ENCODE results near the gene PRDM13. TPM values are rescaled to one million over a fixed set of nuclear protein-coding genes. Genes with fewer than 3 reads are reported as not detected.

The PRDM13 gene
- total RNA-seq, 1 donor from 2014 or later = not detected

DNA sequence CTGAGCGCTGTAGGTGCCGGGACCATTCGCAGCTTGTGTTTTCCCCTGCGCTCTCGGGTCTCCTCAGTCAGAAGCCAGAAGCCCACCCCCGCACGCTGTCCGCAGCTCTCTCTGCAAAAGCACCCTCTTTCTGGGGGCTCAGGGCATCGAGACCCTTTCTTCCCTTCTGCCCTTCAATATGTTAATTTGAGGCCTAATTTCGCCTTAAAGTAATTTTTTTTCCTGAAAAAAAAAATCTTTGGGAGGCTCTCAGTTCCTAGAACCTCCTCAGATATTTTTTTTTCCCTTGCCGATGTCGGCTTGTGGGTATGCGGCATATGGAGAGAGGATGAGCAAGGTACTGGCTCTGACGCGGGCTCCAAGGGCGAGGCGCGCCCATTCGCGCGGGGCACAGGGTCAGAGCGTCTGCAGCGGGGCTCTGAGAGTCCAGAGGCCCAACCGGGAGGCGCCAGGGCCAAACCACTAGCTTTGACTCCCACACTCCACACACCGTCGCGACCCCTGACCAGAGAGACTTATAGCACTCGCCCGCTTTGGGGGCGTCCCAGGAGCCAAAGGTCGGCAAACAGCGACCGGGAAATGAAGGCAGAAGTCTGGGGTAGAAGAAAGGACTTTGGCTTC lies 893 bp downstream of the PRDM13 start:
- ChIA-PET POLR2A (interaction anchor here (1.1 kb wide), 1 partner anchor 19 kb away, joined by 3 read pairs; no protein-coding TSS in a partner anchor), CTCF (interaction anchor here (1.3 kb wide), 1 partner anchor 19 kb away, joined by 3 read pairs; no protein-coding TSS in a partner anchor)
- no peak overlapping the region for H3K27ac Mint-ChIP-seq
- TF ChIP-seq CTCF (IDR thresholded peaks at IDR 0.05) = no peak
- peaks cover 2% of the 10 kb centered on the region for H3K9me3 Mint-ChIP-seq
- H3K27me3 Mint-ChIP-seq = peaks cover 79% of the 10 kb centered on the region
- no peak for DNase-seq
- intact Hi-C loops (cut with micrococcal nuclease) = no loop called here
- H3K36me3 Mint-ChIP-seq (ENCODE audit: low read depth) = no peaks in the 10 kb centered on the region
- no peak overlapping the region for H3K4me3 Mint-ChIP-seq
- ATAC-seq (ENCODE audit: low read depth) = no peak
- H3K4me1 Mint-ChIP-seq = peaks cover 27% of the 10 kb centered on the region

DNA sequence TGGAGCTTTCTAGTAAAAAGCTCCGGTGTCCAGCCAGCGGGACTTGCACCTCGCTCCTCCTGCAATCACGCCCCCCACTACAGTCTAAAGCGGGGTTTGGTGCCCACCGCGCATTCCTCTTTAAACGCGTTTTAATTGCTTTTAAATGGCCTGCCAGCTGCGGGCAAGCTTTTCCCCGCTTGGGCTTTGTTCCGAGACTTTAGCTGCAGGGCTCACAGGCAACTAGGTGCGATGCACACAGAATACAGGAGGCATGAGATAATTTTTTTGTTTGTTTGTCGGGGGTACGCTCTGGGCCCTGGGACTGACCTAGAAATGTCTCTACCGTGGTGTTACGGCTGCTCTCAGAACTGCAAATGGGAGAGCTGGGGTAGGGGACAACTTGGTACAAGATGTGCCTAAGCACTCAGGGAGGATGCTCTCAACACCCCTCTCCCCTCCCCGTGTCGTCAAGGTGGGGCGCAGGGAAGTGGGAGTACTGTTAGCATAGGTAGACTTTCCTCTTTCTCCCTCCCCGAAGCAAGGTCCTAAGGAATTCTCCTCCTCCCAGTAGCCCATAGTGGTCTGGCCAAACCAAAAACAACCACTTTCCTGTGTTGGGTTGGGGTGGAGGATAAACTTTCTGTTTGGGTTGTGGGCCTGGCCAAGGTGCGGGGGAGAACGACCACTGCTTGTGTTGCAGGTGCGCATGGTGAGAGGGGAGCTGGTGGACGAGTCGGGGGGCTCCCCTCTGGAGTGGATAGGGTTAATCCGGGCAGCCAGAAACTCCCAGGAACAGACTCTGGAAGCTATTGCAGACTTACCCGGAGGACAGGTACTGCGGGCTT lies 1.6 kb downstream of the PRDM13 start:
- POLR2A ChIA-PET = no interaction called here
- ATAC-seq (ENCODE audit: low read depth) (no peak), DNase-seq (no peak)
- no peak overlapping the region for H3K4me3 Mint-ChIP-seq
- peaks cover 79% of the 10 kb centered on the region for H3K27me3 Mint-ChIP-seq
- H3K36me3 Mint-ChIP-seq (ENCODE audit: low read depth) = no peaks in the 10 kb centered on the region
- intact Hi-C loops (cut with micrococcal nuclease) = no loop called here
- H3K9me3 Mint-ChIP-seq = peaks cover 2% of the 10 kb centered on the region
- H3K27ac Mint-ChIP-seq = peak overlapping the region; percentile 24
- CTCF ChIA-PET = interaction anchor here (1.3 kb wide), 1 partner anchor 20 kb away, joined by 3 read pairs; no protein-coding TSS in a partner anchor
- no peak for TF ChIP-seq CTCF (IDR thresholded peaks at IDR 0.05)
- H3K4me1 Mint-ChIP-seq = peaks cover 27% of the 10 kb centered on the region

DNA sequence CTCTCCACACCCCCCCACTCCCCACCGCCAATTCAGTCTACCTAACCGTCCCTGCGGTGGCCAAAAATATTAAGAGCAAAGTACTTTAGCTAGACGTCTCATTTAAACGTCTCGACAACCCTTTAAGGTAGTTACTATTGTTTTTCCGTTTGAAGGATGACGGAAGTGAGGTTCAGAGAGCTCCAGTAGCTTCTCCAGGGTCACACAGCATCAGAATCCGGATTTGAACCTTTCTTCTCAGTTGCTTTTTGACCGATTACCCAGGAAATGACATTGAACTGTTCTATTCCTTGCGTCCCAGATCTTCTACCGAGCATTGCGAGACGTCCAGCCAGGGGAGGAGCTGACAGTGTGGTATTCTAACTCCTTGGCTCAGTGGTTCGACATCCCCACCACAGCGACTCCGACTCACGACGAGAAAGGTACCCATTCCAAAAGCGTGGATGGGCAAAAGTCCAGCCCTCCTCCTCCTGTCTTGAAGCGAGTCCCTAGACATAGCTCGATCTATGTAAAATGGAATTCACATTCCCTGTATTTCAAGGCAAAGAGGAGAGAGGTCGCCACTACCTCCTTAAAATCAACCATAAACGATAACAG lies 2.4 kb downstream of the PRDM13 start:
- POLR2A ChIA-PET = no interaction called here
- Mint-ChIP-seq H3K27me3 (peaks cover 79% of the 10 kb centered on the region), H3K9me3 (peaks cover 2% of the 10 kb centered on the region), H3K4me3 (no peak overlapping the region), H3K4me1 (peaks cover 22% of the 10 kb centered on the region), H3K27ac (no peak overlapping the region), H3K36me3 (ENCODE audit: low read depth) (no peaks in the 10 kb centered on the region)
- CTCF ChIA-PET = interaction anchor here (1.3 kb wide), 1 partner anchor 20 kb away, joined by 3 read pairs; no protein-coding TSS in a partner anchor
- no peak for ATAC-seq (ENCODE audit: low read depth)
- intact Hi-C loops (cut with micrococcal nuclease) = no loop called here
- TF ChIP-seq CTCF (IDR thresholded peaks at IDR 0.05) = no peak
- DNase-seq = no peak

GRCh38 chr6:99609905-99610489 lies 3.4 kb downstream of the PRDM13 start:
- intact Hi-C loops (cut with micrococcal nuclease) = loop anchor here (2.0 to 5.0 kb wide), 3 partner anchors 21 to 857 kb away; no protein-coding TSS in a partner anchor
- Mint-ChIP-seq H3K4me1 (peaks cover 21% of the 10 kb centered on the region), H3K27ac (no peak overlapping the region), H3K27me3 (peaks cover 75% of the 10 kb centered on the region), H3K4me3 (no peak overlapping the region), H3K36me3 (ENCODE audit: low read depth) (no peaks in the 10 kb centered on the region), H3K9me3 (peaks cover 2% of the 10 kb centered on the region)
- ChIA-PET CTCF (no interaction called here), POLR2A (interaction anchor here (1.1 kb wide), 1 partner anchor 169 kb away, joined by 5 read pairs; no protein-coding TSS in a partner anchor)
- no peak for TF ChIP-seq CTCF (IDR thresholded peaks at IDR 0.05)
- DNase-seq (no peak), ATAC-seq (ENCODE audit: low read depth) (no peak)
